ENCODE results near the gene ZMIZ1. TPM values are rescaled to one million over a fixed set of nuclear protein-coding genes. Genes with fewer than 3 reads are reported as not detected.

ZMIZ1 gene
- total RNA-seq, 1 experiment from 2014 or later: 28.4 TPM

- Histone ChIP-seq H3K9ac (ENCODE audit: low read length) (no peak overlapping the region), H3K4me1 (ENCODE audit: control insufficient read depth in 1 of 2, insufficient read depth in 2 of 2, low read length in 2 of 2) (peaks cover 30 to 62% of the 10 kb centered on the region in 2 experiments), H2AFZ (ENCODE audit: low read depth, low read length, poor library complexity, severe bottlenecking) (no peak overlapping the region), H4K20me1 (ENCODE audit: insufficient read depth) (no peaks in the 10 kb centered on the region), H3K27me3 (ENCODE audit: insufficient read depth, low read length) (no peaks in the 10 kb centered on the region), H3K9me3 (ENCODE audit: control insufficient read depth in 1 of 2, insufficient read depth in 1 of 2, low read depth in 1 of 2, low read length in 2 of 2) (no peaks in the 10 kb centered on the region), H3K36me3 (ENCODE audit: control insufficient read depth in 1 of 2, insufficient read depth in 2 of 2, low read length in 2 of 2) (no peaks in the 10 kb centered on the region), H3K9me2 (ENCODE audit: insufficient read depth) (no peaks in the 10 kb centered on the region), H3K4me3 (replicated peaks in 1 of 2; ENCODE audit: low read depth in 1 of 2, low read length in 2 of 2) (no peak overlapping the region), H3K4me2 (ENCODE audit: low read length) (no peak overlapping the region), H3K79me2 (ENCODE audit: insufficient read depth, low read length) (peaks cover 7% of the 10 kb centered on the region; the same call in 1 of the 2 replicates), H3K27ac (ENCODE audit: low read depth, low read length) (no peak overlapping the region)
- ChIA-PET CTCF (no interaction called here), RAD21 (ENCODE audit: low non-redundant PET in 1 of 2, low total read pairs in 2 of 2, uncharacterized antibody in 2 of 2, unreplicated experiment in 2 of 2) (no interaction called here), POLR2A (interaction anchor here (0.8 kb wide), 1 partner anchor 24 kb away, joined by 3 read pairs; no protein-coding TSS in a partner anchor)
- DNase-seq (ENCODE audit: low read depth, low spot score): no peak
- intact Hi-C loops (cut with micrococcal nuclease): no loop called here
- no peak for ATAC-seq
- no TSS peak for BruUV-seq (replicated peaks)
- TF ChIP-seq ZNF274 (IDR thresholded peaks at IDR 0.05; ENCODE audit: low read depth, low read length): no peak
- TF ChIP-seq POLR2AphosphoS5 (IDR thresholded peaks at IDR 0.05; ENCODE audit: low read depth, low read length): no peak
- no peak for TF ChIP-seq RAD21 (IDR thresholded peaks at IDR 0.05; ENCODE audit: low read depth)
- TF ChIP-seq, protein P1, sequence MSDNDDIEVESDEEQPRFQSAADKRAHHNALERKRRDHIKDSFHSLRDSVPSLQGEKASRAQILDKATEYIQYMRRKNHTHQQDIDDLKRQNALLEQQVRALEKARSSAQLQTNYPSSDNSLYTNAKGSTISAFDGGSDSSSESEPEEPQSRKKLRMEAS (IDR thresholded peaks at IDR 0.05): no peak
- TF ChIP-seq POLR2A (IDR thresholded peaks at IDR 0.05; ENCODE audit: borderline replicate concordance, extremely low read depth, insufficient read depth, insufficient read length): no peak
- no peak for TF ChIP-seq SP1 (IDR thresholded peaks at IDR 0.05; ENCODE audit: low read depth)
- no peak for TF ChIP-seq CBX3 (IDR thresholded peaks at IDR 0.05; ENCODE audit: low read depth)
- no peak for TF ChIP-seq EZH2phosphoT487 (IDR thresholded peaks at IDR 0.05; ENCODE audit: borderline replicate concordance)
- TF ChIP-seq EZH2 (IDR thresholded peaks at IDR 0.05): no peak
Measured at GRCh38 chr10:79159785-79160184, 91.0 kb downstream of the ZMIZ1 start.

DNA sequence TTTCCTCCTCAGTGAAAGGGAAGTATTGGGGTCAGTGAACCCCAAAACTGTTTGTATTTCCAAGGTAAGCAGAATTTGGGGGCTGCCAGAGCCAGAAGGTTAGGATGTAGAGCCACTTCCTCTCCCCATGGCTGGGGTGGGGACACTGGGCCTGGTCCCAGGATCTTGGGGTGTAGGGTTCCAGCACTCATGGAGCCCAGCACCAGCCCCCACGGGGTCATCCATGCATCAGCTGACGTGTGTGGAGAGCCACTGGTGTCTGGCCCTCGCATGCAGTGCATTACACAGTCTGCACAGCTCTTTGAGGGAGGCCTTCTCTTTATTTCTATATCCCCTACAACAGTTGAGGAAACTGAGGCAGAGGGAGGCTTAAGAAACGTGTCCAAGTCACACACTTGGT lies 91.4 kb downstream of the ZMIZ1 start:
- Histone ChIP-seq H3K9me2 (ENCODE audit: insufficient read depth) (no peaks in the 10 kb centered on the region), H3K9ac (ENCODE audit: low read length) (no peak overlapping the region), H3K4me2 (ENCODE audit: low read length) (no peak overlapping the region), H4K20me1 (ENCODE audit: insufficient read depth) (no peaks in the 10 kb centered on the region), H3K4me3 (replicated peaks in 1 of 2; ENCODE audit: low read depth in 1 of 2, low read length in 2 of 2) (no peak overlapping the region), H2AFZ (ENCODE audit: low read depth, low read length, poor library complexity, severe bottlenecking) (no peak overlapping the region), H3K4me1 (ENCODE audit: control insufficient read depth in 1 of 2, insufficient read depth in 2 of 2, low read length in 2 of 2) (peaks cover 28 to 58% of the 10 kb centered on the region in 2 experiments), H3K36me3 (ENCODE audit: control insufficient read depth in 1 of 2, insufficient read depth in 2 of 2, low read length in 2 of 2) (no peaks in the 10 kb centered on the region), H3K27me3 (ENCODE audit: insufficient read depth, low read length) (no peaks in the 10 kb centered on the region), H3K79me2 (ENCODE audit: insufficient read depth, low read length) (peaks cover 7% of the 10 kb centered on the region; the same call in 1 of the 2 replicates), H3K27ac (ENCODE audit: low read depth, low read length) (no peak overlapping the region), H3K9me3 (ENCODE audit: control insufficient read depth in 1 of 2, insufficient read depth in 1 of 2, low read depth in 1 of 2, low read length in 2 of 2) (no peaks in the 10 kb centered on the region)
- no TSS peak for BruUV-seq (replicated peaks)
- TF ChIP-seq, protein P2, sequence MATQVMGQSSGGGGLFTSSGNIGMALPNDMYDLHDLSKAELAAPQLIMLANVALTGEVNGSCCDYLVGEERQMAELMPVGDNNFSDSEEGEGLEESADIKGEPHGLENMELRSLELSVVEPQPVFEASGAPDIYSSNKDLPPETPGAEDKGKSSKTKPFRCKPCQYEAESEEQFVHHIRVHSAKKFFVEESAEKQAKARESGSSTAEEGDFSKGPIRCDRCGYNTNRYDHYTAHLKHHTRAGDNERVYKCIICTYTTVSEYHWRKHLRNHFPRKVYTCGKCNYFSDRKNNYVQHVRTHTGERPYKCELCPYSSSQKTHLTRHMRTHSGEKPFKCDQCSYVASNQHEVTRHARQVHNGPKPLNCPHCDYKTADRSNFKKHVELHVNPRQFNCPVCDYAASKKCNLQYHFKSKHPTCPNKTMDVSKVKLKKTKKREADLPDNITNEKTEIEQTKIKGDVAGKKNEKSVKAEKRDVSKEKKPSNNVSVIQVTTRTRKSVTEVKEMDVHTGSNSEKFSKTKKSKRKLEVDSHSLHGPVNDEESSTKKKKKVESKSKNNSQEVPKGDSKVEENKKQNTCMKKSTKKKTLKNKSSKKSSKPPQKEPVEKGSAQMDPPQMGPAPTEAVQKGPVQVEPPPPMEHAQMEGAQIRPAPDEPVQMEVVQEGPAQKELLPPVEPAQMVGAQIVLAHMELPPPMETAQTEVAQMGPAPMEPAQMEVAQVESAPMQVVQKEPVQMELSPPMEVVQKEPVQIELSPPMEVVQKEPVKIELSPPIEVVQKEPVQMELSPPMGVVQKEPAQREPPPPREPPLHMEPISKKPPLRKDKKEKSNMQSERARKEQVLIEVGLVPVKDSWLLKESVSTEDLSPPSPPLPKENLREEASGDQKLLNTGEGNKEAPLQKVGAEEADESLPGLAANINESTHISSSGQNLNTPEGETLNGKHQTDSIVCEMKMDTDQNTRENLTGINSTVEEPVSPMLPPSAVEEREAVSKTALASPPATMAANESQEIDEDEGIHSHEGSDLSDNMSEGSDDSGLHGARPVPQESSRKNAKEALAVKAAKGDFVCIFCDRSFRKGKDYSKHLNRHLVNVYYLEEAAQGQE (IDR thresholded peaks at IDR 0.05; ENCODE audit: low read depth): no peak
- no peak for TF ChIP-seq EZH2 (IDR thresholded peaks at IDR 0.05)
- intact Hi-C loops (cut with micrococcal nuclease): no loop called here
- ChIA-PET POLR2A (no interaction called here), RAD21 (ENCODE audit: low non-redundant PET in 1 of 2, low total read pairs in 2 of 2, uncharacterized antibody in 2 of 2, unreplicated experiment in 2 of 2) (no interaction called here), CTCF (no interaction called here)
- DNase-seq (ENCODE audit: low read depth, low spot score) (no peak), ATAC-seq (no peak)
